Measurements from ENCODE around the gene TLE2.

TLE2 gene

GRCh38 chr19:3036119-3036976, 7.3 kb upstream of the TLE2 start:
- peak; percentile 91 for DNase-seq (ENCODE audit: low spot score)
- TF ChIP-seq CTCF (IDR thresholded peaks at IDR 0.05; ENCODE audit: extremely low read depth, insufficient read depth, missing control alignments), result peak; percentile 16
- in situ Hi-C loops (cut with MboI; ENCODE audit: low pct_unique_long_range_greater_than_20kb, low sequenced_read_pairs, unreplicated experiment), result no loop called here

GRCh38 chr19:3035542-3036118, 6.5 kb upstream of the TLE2 start:
- in situ Hi-C loops (cut with MboI; ENCODE audit: low pct_unique_long_range_greater_than_20kb, low sequenced_read_pairs, unreplicated experiment), result no loop called here
- no peak for TF ChIP-seq CTCF (IDR thresholded peaks at IDR 0.05; ENCODE audit: extremely low read depth, insufficient read depth, missing control alignments)
- DNase-seq (ENCODE audit: low spot score), result peak; percentile 100

GRCh38 chr19:3034656-3035541, 5.8 kb upstream of the TLE2 start:
- peak; percentile 55 for DNase-seq (ENCODE audit: low spot score)
- in situ Hi-C loops (cut with MboI; ENCODE audit: low pct_unique_long_range_greater_than_20kb, low sequenced_read_pairs, unreplicated experiment), result no loop called here
- TF ChIP-seq CTCF (IDR thresholded peaks at IDR 0.05; ENCODE audit: extremely low read depth, insufficient read depth, missing control alignments), result no peak

GRCh38 chr19:3034406-3034655, 5.3 kb upstream of the TLE2 start:
- in situ Hi-C loops (cut with MboI; ENCODE audit: low pct_unique_long_range_greater_than_20kb, low sequenced_read_pairs, unreplicated experiment), result no loop called here
- no peak for DNase-seq (ENCODE audit: low spot score)
- TF ChIP-seq CTCF (IDR thresholded peaks at IDR 0.05; ENCODE audit: extremely low read depth, insufficient read depth, missing control alignments), result no peak

- no peak for DNase-seq (ENCODE audit: low spot score)
- TF ChIP-seq CTCF (IDR thresholded peaks at IDR 0.05; ENCODE audit: extremely low read depth, insufficient read depth, missing control alignments), result no peak
- in situ Hi-C loops (cut with MboI; ENCODE audit: low pct_unique_long_range_greater_than_20kb, low sequenced_read_pairs, unreplicated experiment), result no loop called here
These were observed 4.7 kb upstream of the TLE2 start for GRCh38 chr19:3033595-3034405.

GRCh38 chr19:3031607-3031867, 2.5 kb upstream of the TLE2 start:
- DNase-seq (ENCODE audit: low spot score), result no peak
- TF ChIP-seq CTCF (IDR thresholded peaks at IDR 0.05; ENCODE audit: extremely low read depth, insufficient read depth, missing control alignments), result no peak
- in situ Hi-C loops (cut with MboI; ENCODE audit: low pct_unique_long_range_greater_than_20kb, low sequenced_read_pairs, unreplicated experiment), result no loop called here
